GM20000 (cell line): Measurements from ENCODE around the gene EPS8L2.

Experiments
- DNase-seq: peaks from one replicate; pipeline ENCODE4 v3.0.0; 2012; ENCODE audit warnings: low spot score
- CTCF ChIP-seq: IDR thresholded peaks from 2 replicates; pipeline ENCODE4 v1.5.1; 2012; ENCODE audit warnings: mild to moderate bottlenecking, control low read depth; ENCODE audit errors: extremely low read depth, missing control alignments

The EPS8L2 gene

GRCh38 chr11:720017-720641 lies 14.1 kb downstream of the EPS8L2 start:
- TF ChIP-seq CTCF, result no peak
- DNase-seq, result no peak

GRCh38 chr11:720642-721246 lies 14.7 kb downstream of the EPS8L2 start:
- TF ChIP-seq CTCF, result no peak
- peak; percentile 77 for DNase-seq

GRCh38 chr11:721247-721740 lies 15.3 kb downstream of the EPS8L2 start:
- peak; percentile 44 for DNase-seq
- no peak for TF ChIP-seq CTCF

- no peak for TF ChIP-seq CTCF
Measured at GRCh38 chr11:721741-722345, 15.8 kb downstream of the EPS8L2 start.

GRCh38 chr11:722346-722811 lies 16.3 kb downstream of the EPS8L2 start:
- no peak for TF ChIP-seq CTCF
- no peak for DNase-seq

More at GRCh38 chr11:721741-722345, 15.8 kb downstream of the EPS8L2 start:
- DNase-seq, result peak; percentile 80

- peak; percentile 49 for TF ChIP-seq CTCF
- peak; percentile 85 for DNase-seq
Measured at GRCh38 chr11:723120-723883, 17.3 kb downstream of the EPS8L2 start.
